HG02938 (cell line): ENCODE measurements around the gene TRAK2.
"Not testable (repeated sequence)": the region's sequence is repeated elsewhere in the genome, so short reads cannot be mapped to it uniquely, and the experiment has no call there.

Experiments used
- ATAC-seq: cut with Tn5 transposase; IDR thresholded peaks from one replicate; pipeline ENCODE4 v1.9.1; 2021; ENCODE audit warnings: mild to moderate bottlenecking, moderate library complexity; ENCODE audit not compliant: unreplicated experiment

Gene TRAK2

DNA sequence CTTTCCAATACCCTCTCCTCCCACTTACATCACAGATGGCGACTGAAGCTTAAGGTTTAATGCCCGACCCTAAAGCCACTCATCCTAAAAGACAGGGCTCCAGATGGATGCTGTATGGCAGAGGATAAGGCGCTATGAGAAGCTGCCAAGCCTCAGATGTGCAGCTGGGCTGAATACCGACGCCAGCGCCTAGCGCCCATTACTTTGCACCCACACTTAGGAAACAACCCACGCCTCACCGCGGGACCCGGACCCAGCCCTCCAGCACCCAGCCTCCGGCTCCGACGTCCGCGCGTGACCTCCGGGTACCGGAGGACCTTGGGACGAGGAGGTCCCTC, 335 bp downstream of the TRAK2 start:
- ATAC-seq, result peak; percentile 14

DNA sequence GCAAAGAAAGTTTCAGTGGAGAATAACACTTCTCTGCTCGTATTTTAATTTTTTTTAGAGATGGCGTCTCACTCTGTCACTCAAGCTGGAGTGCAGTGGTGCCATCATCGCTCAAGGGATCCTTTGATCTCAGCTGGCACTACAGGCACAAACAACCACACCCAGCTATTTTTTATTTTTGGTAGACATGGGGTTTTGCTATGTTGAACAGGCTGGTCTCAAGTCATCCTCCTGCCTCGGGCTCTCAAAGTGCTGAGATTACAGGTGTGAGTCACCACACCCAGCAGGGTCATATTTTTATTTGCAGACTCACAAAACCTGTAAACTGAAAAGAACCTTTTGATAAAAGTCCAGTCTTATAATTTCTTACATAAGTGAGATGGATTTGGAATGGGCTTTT, 2.6 kb downstream of the TRAK2 start:
- no peak for ATAC-seq

DNA sequence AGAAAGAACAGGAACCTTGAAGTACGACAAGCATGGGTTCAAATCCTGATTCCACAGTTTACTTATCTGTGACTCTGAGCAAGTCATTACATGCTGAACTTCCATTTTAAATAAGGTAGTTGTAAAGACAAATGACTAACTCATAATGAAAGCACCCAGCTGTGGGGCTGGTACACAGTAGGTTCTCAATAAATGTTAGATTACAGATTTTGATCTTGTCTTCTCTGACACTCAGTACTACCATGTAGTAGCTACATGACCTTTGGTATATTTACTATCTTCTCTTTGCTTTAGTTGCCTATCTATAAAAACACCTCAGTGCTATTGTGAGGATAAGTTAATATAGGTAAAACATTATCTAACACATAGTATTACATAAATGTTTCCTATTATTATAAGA, 3.2 kb downstream of the TRAK2 start:
- ATAC-seq, result no peak

DNA sequence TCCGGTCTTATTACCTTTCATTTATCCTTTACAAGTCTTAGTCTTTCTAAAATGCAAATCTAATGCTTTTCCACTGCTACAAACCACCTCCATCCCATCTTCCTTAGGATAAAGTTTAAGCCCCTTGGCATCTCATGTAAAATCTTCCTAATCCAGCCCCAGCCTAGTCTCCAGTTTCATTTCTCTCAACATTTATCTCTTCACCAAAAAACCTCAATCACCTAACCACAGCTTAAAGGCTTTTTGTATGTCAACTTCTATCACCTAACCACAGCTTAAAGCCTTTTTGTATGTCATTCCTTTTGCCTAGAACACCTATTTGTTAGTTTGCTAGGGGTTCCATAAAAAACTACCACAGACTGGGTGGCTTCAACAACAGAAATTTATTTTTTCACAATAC, 4.2 kb downstream of the TRAK2 start:
- ATAC-seq, result no peak

DNA sequence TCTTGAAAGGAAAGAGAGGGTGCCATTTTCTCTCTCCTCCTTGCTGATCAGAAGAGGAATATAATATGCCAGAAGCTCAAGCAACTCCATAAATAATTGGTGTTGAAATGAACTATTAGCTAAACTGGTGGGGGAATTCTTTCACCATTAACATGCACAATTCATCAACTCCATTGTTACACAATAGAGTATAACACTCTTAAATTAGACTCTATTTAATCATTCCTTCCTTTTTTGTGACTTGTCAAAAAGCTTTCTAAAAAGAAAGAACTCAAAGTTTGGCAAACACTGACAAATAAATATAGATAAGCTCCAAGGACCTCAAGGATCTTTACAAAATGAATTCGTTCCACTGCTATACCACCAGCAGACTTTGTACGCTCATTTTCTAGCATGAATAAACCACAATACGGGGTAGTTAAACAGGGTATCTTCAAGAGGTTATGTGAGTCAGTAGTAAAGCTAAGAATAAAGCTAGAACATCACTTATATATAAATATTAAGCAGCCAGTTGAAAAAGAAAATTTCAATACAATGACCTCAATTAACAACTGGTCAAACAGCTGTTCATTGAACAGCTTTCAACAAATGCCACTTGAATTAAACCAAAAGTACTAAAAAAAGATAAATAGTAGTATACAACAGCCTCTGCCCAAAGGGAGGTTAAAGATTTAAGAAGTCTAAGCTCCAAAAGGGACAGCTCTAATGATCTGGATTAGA, 6.4 kb downstream of the TRAK2 start:
- no peak for ATAC-seq

DNA sequence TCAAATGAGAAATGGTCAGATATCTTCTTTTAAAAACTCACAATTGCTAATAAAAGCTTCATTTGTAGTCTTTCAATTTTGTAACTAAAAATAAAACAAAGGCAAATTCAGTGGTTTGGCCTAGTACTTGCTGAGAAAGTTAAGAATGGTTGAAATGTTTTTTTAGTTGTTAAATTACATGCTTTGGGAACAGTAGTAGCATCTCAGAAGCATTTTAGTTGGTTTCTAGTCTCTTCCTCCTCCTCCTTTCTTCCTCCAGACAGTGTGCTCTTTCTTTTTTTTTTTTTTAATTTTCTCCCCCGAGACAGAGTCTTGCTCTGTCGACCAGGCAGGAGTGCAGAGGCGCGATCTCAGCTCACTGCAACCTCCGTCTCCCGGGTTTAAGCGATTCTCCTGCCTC, 9.8 kb downstream of the TRAK2 start:
- no peak for ATAC-seq

DNA sequence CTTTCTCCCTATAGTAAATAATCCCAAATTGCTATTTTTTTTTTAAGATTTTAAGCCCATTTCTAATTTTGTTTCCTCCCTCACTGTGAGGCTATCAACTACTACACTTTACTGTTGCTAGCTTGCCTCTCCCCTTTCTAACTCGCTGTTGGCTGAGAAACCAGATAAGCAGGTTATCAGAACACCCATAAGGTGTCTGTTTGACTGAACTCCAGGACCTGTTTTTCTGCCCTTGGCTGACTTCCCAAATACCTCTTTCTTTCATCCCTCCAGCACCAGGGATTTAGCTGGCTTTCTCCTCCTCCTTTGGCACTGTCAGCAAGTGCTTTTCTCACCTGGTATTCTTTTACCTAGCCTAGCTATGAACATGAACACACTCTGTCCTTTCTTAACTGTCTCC, 11.1 kb downstream of the TRAK2 start:
- no peak for ATAC-seq

DNA sequence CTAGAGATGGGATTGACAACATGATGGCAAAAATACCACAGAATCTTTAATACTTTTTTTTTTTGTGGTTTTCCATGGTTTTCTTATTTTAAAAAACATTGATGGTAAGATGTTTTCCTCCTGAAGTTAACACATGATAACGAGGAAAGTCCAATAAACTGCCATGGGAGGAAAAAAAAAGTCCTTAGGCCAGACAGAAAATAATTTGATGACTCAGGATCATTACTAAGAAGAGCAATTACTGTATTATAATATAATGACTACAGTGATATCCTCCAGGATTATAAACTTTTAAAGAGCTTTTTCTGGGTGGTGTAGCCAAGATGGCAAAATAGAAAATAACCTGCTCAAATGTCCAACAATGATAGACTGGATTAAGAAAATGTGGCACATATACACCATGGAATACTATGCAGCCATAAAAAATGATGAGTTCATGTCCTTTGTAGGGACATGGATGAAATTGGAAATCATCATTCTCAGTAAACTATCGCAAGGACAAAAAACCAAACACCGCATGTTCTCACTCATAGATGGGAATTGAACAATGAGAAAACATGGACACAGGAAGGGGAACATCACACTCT, 11.8 kb downstream of the TRAK2 start:
- ATAC-seq, result not testable (repeated sequence)

- ATAC-seq, result no peak
These were observed 15.1 kb downstream of the TRAK2 start for GRCh38 chr2:201436141-201436540.

DNA sequence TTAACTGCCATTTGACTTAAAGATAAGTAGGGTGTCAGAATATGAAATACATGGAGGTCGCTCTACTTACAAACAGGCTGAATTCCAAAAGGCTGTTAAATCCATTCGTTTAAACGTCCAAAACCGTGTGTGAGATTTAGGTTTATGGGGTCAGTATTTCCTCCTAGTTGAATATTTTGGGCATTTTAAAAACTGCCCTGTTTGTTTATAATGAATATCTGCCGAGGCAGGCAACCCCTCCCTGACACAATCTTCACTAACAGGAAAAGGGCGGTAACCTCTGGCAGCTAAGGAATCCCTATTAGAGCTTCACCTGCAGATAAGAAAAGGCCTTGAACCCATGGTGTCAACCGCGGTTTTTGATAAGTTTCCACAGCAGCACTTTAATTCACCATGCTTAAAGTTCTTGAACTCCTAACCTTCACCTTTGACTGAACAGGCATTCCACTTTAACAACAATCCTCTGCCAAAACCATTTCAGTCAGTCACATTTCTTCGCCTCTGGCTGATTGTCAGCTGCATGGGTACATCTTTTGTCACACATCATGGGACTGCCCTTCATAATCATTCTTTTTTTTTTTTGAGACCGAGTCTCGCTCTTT, 17.8 kb downstream of the TRAK2 start:
- ATAC-seq, result no peak

DNA sequence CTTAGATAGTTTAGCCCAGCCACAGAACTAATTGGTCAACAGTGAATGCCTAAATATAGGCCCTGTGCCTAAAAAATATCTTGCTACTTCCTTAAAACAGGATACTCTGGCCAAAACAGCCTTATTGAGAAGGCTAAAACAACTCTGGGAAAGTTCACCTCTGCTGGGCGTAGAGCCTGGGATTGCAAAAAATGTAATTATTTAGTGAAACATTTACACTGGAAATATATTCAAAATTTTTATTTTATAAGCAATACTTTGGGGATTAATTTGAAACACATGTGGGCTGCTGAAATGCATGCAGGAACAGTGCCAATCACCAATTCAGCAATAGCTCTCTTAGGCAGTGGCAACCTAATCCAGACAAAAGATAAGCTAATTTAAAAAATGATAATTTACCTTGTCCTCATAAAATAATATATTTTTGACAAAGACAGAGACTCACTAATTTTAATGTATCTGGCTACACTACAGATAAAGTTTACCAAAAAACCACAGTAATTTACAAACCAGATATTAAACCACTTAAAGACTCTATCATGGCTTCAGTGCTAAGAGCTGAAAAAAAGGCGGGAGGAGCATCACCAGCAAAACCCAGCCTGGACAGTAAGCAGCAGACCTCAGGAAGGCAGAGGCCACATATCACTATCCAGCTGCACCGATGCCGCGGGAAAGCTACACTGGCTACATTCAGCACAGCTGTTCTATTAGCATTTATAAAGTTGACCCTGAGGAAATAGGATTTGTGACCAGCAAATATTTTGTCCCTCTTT, 18.5 kb downstream of the TRAK2 start:
- ATAC-seq, result no peak

DNA sequence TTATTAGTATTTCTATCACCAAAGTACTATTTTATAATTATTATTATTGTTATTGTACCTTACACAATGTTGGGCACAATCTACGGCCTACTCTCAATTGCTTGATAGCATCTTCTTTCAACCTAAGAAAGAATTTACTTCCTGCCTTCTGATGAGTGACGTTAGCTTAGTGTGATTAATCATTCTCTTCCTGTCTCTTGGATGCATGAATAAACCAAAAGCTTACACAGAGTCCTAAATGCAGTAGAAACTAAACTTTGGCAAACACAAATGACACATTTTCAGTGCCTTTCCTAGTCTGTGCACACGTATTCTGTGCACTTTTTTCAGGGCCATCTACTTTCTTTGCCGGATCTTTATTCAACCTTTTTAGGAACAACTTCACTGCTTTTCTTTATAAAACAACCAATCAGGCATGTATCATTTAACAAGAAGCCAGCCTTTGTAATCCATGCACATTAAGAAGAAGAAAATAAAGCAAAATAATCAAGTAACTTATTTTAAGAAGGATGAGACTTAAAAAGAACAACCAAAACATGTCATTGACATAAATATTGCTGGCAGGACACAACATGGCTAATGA, 19.1 kb downstream of the TRAK2 start:
- no peak for ATAC-seq

DNA sequence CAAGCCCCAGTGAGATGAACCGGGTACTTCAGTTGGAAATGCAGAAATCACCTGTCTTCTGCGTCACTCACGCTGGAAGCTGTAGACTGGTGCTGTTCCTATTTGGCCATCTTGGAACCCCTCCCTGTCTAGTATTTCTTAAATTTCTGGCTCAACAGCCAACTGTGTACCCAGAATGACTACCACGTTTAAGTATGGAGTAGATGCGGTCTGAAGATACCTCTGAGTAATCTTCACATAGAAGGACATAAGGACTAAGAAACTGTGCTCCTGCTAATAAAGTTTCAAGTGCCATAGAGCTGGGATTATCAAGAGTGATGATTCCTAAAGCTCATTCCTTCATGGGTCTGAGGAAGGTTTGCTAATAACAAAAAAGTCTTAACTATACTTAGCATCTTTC, 20.4 kb downstream of the TRAK2 start:
- no peak for ATAC-seq

GRCh38 chr2:201430322-201430721, 20.9 kb downstream of the TRAK2 start:
- not testable (repeated sequence) for ATAC-seq

- not testable (repeated sequence) for ATAC-seq
These were observed 21.4 kb downstream of the TRAK2 start for GRCh38 chr2:201429835-201430234.

- not testable (repeated sequence) for ATAC-seq
These were observed 22.9 kb downstream of the TRAK2 start for GRCh38 chr2:201428366-201428765.

DNA sequence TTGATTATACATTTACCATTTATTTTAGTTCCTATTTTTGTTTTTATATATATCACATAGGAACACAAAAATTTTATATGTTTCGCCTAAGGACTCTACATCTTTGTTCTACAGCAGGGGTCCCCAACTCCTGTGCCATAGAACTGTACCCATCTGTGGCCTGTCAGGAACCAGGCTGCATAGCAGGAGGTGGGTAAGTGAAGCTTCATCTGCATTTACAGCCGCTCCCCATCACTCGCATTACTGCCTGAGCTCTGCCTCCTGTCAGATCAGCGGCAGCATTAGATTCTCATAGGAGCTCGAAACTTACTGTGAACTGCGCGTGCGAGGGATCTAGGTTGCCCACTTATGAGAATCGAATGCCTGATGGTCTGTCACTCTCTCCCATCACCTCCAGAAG, 25.3 kb downstream of the TRAK2 start:
- no peak for ATAC-seq

DNA sequence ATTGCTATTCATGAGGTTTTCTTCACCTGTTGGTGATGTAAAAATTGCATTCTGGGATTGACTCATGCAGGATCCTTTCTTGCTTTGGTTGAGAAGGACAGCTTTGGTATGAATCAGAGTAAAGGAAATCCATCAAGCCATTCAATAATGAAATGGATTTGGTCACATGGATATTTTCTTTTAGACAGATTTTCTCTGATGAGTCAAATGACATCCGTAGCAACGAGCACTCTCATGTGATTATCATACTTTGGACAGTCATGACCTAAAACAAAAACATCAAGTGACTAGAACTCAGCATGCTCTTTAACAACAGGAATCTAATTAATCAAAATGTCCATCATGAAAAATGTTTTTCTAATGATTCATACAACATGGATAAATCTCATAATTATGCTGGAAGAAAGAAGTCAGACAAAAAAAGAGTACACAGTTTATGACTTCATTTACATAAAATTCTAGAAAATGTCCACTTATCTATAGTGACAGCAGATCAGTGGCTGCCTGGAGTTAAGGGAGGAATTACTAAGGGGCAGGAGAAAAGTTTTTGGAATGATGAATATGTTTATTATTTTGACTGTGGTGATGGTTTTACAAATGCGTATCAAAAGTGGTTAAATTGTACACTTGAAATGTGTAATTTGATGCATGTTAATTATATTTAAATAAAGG, 30.7 kb downstream of the TRAK2 start:
- no peak for ATAC-seq

DNA sequence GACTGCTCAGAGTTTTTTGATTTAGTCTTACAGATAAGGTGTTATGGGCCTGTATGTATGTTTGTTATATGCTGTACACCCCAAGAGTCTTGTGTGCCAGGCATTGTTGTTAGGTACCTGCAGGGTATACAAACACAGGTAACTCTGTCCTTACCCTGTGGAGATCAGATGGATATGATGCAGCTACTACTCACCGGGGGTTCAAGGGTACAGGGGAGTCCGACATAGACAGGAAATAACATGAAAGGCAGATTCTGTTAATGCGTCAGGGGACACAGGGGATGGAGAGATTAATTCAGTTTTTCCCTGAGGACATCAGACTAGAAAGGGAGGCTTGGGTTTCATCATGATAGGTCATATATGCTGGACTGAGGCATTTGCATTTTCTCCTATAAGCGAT, 31.3 kb downstream of the TRAK2 start:
- no peak for ATAC-seq

- ATAC-seq, result no peak
These were observed 32.1 kb downstream of the TRAK2 start for GRCh38 chr2:201419057-201419635.

DNA sequence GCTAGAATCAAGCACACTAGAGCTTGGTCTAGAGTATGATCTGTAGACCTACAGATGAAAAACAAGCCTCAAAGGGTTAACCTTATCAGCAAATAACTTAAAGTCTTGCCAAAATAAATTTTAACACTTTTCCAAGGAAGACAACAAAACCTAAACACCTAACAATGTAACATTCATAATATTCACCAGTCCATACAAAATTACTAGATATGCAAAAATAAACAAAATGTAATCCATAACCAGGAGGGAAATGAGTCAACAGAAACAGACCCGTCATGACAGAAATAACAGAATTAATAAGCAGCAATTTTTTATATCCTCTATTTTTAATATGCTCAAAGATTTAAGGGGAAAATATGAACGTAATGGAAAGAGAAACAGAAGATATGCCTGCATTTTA, 36.1 kb downstream of the TRAK2 start:
- no peak for ATAC-seq
